ENCODE measurements around the gene ACP5. TPM values are rescaled to one million over a fixed set of nuclear protein-coding genes. Genes with fewer than 3 reads are reported as not detected.
"Not testable (repeated sequence)": the region's sequence is repeated elsewhere in the genome, so short reads cannot be mapped to it uniquely, and the experiment has no call there.

The ACP5 gene
- total RNA-seq, 3 donors from 2014 or later, result 24.3 to 35.1 (median 24.9) TPM

DNA sequence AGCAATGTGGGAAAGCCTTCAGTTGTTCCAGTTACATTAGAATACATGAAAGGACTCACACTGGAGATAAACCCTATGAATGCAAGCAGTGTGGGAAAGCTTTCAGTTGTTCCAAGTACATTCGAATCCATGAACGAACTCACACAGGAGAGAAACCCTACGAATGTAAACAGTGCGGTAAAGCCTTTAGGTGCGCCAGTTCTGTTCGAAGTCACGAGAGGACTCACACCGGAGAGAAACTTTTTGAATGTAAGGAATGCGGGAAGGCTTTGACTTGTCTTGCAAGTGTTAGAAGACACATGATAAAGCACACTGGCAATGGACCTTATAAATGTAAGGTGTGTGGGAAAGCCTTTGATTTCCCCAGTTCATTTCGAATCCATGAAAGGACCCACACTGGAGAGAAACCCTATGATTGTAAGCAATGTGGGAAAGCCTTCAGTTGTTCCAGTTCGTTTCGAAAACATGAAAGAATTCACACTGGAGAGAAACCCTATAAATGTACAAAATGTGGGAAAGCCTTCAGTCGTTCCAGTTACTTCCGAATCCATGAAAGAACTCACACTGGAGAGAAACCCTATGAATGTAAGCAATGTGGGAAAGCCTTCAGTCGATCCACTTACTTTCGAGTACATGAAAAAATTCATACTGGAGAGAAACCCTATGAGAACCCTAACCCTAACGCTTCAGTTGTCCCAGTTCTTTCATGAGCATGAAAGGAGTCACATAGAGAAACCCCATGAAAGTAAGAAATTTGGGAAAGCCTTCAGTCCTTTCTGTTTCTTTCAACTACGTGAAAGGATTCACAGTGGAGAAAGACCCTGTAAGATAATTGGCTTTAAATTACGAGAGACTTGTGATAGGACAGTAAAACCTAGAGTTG is 40.0 kb upstream of the ACP5 start:
- ATAC-seq, result no peak

DNA sequence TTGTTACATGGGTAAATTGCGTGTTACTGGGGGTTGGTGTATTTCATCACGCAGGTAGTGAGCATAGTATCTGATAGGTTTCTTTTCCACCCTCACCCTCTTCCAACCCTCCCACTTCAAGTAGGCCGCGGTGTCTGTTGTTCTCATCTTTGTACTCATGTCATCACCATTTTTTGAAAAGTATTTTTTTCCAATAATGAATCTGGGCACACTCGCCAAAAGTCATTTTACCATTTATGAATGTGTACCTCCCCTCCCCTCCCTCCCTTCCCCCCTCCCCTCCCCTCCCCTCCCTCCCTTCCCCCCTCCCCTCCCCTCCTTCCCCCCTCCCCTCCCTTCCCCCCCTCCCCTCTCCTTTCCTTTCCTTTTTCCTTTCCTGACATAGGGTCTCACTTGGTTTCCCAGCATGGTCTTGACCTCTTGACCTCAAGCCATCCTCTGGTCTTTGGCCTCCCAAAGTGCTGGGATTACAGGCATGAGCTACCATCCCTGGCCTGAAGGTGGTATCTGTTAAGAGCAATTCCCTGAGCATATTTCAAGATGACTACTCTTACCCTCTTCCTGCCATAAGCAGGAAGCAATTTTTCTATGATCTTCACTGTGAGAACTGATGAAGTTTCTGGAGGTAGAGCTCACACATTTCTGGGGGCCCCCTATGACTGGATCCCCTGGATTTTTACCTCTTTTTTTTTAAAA is 35.5 kb upstream of the ACP5 start:
- Histone ChIP-seq H3K4me1 (ENCODE audit: low read depth) (no peaks in the 10 kb centered on the region), H3K36me3 (ENCODE audit: low read depth) (peaks cover 12% of the 10 kb centered on the region), H3K4me3 (no peak overlapping the region), H3K9me3 (peaks cover 18% of the 10 kb centered on the region)
- no peak for ATAC-seq
- DNase-seq, result no peak
- intact Hi-C loops (cut with DNase I, micrococcal nuclease), result no loop called here
- TF ChIP-seq, protein P1, sequence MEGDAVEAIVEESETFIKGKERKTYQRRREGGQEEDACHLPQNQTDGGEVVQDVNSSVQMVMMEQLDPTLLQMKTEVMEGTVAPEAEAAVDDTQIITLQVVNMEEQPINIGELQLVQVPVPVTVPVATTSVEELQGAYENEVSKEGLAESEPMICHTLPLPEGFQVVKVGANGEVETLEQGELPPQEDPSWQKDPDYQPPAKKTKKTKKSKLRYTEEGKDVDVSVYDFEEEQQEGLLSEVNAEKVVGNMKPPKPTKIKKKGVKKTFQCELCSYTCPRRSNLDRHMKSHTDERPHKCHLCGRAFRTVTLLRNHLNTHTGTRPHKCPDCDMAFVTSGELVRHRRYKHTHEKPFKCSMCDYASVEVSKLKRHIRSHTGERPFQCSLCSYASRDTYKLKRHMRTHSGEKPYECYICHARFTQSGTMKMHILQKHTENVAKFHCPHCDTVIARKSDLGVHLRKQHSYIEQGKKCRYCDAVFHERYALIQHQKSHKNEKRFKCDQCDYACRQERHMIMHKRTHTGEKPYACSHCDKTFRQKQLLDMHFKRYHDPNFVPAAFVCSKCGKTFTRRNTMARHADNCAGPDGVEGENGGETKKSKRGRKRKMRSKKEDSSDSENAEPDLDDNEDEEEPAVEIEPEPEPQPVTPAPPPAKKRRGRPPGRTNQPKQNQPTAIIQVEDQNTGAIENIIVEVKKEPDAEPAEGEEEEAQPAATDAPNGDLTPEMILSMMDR (IDR thresholded peaks at IDR 0.05), result no peak

More for the DNA sequence above, 40.0 kb upstream of the ACP5 start:
- TF ChIP-seq, protein P1 (IDR thresholded peaks at IDR 0.05), result no peak
- intact Hi-C loops (cut with DNase I, micrococcal nuclease), result no loop called here
- peaks cover 22% of the 10 kb centered on the region for H3K9me3 ChIP-seq
- H3K4me3 ChIP-seq, result no peak overlapping the region
- H3K4me1 ChIP-seq (ENCODE audit: low read depth), result no peaks in the 10 kb centered on the region
- DNase-seq, result no peak
- peaks cover 12% of the 10 kb centered on the region for H3K36me3 ChIP-seq (ENCODE audit: low read depth)

DNA sequence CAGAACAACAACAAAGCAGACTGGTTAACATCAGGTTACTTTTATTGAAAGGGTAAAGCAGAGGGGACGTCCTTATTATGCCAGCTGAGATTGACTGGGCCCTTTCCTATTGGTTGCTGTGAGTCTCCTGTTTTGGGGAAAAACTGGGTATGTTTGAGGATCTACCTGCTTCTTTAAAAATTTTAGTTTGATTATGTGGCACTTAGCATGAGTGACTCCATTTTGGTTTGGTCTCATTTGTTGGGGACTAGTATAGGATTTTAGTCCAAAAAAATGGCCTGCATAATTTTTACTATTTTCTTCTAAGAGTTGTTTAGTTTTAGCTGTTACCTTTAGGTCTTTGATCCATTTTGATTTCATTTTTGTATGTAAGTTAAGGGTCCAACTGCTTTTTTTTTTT is 34.3 kb upstream of the ACP5 start:
- Histone ChIP-seq H3K4me3 (no peak overlapping the region), H3K36me3 (ENCODE audit: low read depth) (peaks cover 4% of the 10 kb centered on the region), H3K4me1 (ENCODE audit: low read depth) (no peaks in the 10 kb centered on the region), H3K9me3 (peaks cover 6% of the 10 kb centered on the region)
- no peak for ATAC-seq
- TF ChIP-seq, protein P1 (IDR thresholded peaks at IDR 0.05), result no peak
- intact Hi-C loops (cut with DNase I, micrococcal nuclease), result no loop called here
- DNase-seq, result no peak

DNA sequence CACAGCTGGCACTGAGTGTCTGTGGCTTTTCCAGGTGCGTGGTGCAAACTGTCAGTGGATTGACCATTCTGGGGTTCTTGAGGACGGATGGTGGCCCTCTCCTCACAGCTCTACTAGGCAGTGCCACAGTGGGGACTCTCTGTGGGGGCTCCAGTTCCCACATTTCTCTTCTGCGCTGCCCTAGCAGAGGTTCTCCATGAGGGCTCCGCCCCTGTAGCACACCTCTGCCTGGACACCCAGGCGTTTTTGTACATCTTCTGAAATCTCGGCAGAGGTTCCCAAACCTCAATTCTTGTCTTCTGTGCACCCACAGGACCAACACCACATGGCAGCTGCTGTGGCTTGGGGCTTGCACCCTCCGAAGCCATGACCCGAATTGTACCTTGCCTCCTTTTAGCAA is 29.0 kb upstream of the ACP5 start:
- Histone ChIP-seq H3K9me3 (peaks cover 3% of the 10 kb centered on the region), H3K4me3 (no peak overlapping the region), H3K36me3 (ENCODE audit: low read depth) (no peaks in the 10 kb centered on the region), H3K4me1 (ENCODE audit: low read depth) (no peaks in the 10 kb centered on the region)
- DNase-seq, result no peak
- intact Hi-C loops (cut with DNase I, micrococcal nuclease), result no loop called here
- ATAC-seq, result no peak
- TF ChIP-seq, protein P1 (IDR thresholded peaks at IDR 0.05), result no peak

DNA sequence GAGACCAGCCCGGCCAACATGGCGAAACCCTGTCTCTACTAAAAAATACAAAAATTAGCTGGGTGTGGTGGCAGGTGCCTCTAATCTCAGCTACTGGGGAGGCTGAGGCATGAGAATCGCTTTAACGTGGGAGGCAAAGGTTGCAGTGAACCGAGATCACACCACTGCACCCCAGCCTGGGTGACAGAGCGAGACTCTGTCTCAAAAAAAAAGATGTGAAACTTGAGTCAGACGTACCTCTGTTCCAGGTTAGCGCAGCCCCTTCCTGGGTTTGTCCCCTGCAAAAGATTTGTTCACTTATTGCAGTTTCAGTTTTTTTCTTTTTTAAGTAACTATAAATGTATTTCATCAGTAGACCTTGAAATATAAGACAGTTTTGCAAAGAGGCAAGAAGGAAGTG is 22.3 kb upstream of the ACP5 start:
- intact Hi-C loops (cut with DNase I, micrococcal nuclease); H3K4me3 ChIP-seq; H3K9me3 ChIP-seq; H3K36me3 ChIP-seq (ENCODE audit: low read depth); H3K4me1 ChIP-seq (ENCODE audit: low read depth); ATAC-seq; DNase-seq: not testable (repeated sequence)

DNA sequence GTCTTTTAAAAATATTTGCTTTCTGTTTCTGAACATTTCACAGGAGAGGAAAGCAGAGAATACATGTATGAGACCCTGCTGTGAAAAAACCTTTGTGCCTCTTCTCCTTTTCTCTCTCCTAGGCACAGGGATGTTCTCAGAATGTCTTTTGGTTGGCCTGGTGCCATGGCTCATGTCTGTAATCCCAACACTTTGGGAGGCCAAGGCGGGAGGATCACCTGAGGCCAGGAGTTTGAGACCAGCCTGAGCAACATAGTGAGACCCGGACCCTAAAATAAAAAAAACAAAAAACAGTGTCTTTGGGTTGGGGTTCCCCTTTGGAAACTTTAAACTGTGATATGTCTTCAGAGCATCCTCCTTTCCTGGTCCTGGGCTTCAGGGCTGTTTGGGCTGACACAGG is 21.3 kb upstream of the ACP5 start:
- intact Hi-C loops (cut with DNase I, micrococcal nuclease), result no loop called here
- Histone ChIP-seq H3K4me3 (no peak overlapping the region), H3K36me3 (ENCODE audit: low read depth) (no peaks in the 10 kb centered on the region), H3K4me1 (ENCODE audit: low read depth) (peaks cover 9% of the 10 kb centered on the region), H3K9me3 (no peaks in the 10 kb centered on the region)
- DNase-seq (no peak), ATAC-seq (no peak)
- TF ChIP-seq, protein P1 (IDR thresholded peaks at IDR 0.05), result no peak

All from mucosa of descending colon (tissue), 3 donors.